Cardiac muscle cell (in vitro differentiated cells and primary cell): ENCODE results near the gene CPHXL. TPM values are rescaled to one million over a fixed set of nuclear protein-coding genes. Genes with fewer than 3 reads are reported as not detected.
A peak's percentile ranks its signal among the peaks of the same experiment; 100 is the strongest.

ENCODE experiments used
- DNase-seq, 2 donors: peaks; one replicate each; pipeline versions ENCODE4 v3.0.0 to v3.0.0-alpha.2; 2010 to 2017; ENCODE audit warnings: low read depth in 1 of 2, low spot score in 1 of 2
- H3K27ac ChIP-seq: fragments of 200-600 bp; sonication (generic); 2 replicates; pipeline ENCODE4 v1.5.1; 2016
- H3K27me3 ChIP-seq: fragments of 200-600 bp; sonication (generic); 2 replicates; pipeline ENCODE4 v1.6.0; 2016; ENCODE audit warnings: control low read depth
- H3K36me3 ChIP-seq: fragments of 200-600 bp; sonication (generic); 2 replicates; pipeline ENCODE4 v1.5.1; 2016; ENCODE audit warnings: control low read depth
- H3K4me1 ChIP-seq: fragments of 200-600 bp; sonication (generic); 2 replicates; pipeline ENCODE4 v1.8.1; 2017; ENCODE audit warnings: low read depth, mild to moderate bottlenecking, mixed run types
- H3K4me3 ChIP-seq: fragments of 200-600 bp; sonication (generic); 2 replicates; pipeline ENCODE4 v1.5.1; 2016; ENCODE audit warnings: mild to moderate bottlenecking
- H3K9me3 ChIP-seq: fragments of 200-600 bp; sonication (generic); 2 replicates; pipeline ENCODE4 v1.5.1; 2017; ENCODE audit warnings: low read depth, mild to moderate bottlenecking, control low read depth
- polyA plus RNA-seq: library from polyadenylated mRNA; unstranded; fragments of >200 nt; fragmentation: Nextera tagmentation; extraction: Ambion mirVana; gene quantifications from 2 replicates; pipeline ENCODE4 v1.2.1, GENCODE V29; 2016
- total RNA-seq: library from RNA; depleted of rRNA; stranded (reverse); fragments of >200 nt; gene quantifications from 2 replicates; pipeline ENCODE4 v1.2.3, GENCODE V29; 2016
- TF ChIP-seq, protein P1 (sequence below): IDR thresholded peaks from 2 replicates; pipeline ENCODE4 v1.5.1; 2012; ENCODE audit warnings: low read depth, mild to moderate bottlenecking, low read length

The CPHXL gene
- total and polyA plus RNA-seq, 2 experiments from 2014 or later = not detected

DNA sequence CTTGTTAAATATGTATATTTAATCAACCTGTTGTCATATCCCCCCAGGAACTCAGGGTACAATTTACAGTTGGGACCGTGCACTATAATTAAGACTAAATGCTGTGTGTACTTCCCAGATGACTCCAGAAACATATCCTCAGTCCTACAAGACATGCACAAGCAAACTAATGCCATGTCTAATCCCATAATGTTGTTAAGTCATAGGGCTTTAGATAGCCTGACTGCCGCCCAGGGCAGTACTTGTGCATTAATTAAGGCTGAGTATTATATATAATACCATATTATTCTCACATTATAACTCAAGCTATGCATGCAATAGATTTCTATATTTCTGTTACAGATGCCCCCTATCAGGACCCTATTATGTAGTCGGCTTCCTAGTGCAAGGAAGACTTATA lies 20.1 kb upstream of the CPHXL start:
- TF ChIP-seq, protein P1, sequence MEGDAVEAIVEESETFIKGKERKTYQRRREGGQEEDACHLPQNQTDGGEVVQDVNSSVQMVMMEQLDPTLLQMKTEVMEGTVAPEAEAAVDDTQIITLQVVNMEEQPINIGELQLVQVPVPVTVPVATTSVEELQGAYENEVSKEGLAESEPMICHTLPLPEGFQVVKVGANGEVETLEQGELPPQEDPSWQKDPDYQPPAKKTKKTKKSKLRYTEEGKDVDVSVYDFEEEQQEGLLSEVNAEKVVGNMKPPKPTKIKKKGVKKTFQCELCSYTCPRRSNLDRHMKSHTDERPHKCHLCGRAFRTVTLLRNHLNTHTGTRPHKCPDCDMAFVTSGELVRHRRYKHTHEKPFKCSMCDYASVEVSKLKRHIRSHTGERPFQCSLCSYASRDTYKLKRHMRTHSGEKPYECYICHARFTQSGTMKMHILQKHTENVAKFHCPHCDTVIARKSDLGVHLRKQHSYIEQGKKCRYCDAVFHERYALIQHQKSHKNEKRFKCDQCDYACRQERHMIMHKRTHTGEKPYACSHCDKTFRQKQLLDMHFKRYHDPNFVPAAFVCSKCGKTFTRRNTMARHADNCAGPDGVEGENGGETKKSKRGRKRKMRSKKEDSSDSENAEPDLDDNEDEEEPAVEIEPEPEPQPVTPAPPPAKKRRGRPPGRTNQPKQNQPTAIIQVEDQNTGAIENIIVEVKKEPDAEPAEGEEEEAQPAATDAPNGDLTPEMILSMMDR = no peak
- H3K9me3 ChIP-seq = peaks cover 9% of the 10 kb centered on the region
- no peaks in the 10 kb centered on the region for H3K4me1 ChIP-seq
- DNase-seq = no peak
- H3K27ac ChIP-seq = no peak overlapping the region
- H3K4me3 ChIP-seq = no peak overlapping the region
- no peaks in the 10 kb centered on the region for H3K36me3 ChIP-seq
- H3K27me3 ChIP-seq = no peaks in the 10 kb centered on the region

DNA sequence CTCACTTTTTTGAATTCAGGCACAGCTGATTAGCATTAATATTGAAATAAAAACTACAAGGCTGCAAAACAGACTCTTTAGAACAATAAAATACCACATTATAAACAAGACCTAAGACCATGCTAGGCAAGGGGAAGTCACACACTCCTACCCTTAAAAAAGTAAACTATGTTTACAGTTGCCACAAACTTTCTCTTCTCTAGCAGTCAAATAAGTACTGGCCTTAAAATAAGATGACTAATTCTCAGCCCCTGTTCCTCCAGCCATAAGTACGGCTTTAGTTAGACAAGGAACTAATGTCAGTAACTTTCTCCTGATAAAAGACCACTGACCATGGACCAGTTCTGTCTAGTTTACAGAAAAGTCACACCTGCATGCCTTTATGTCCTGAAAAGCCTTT lies 19.5 kb upstream of the CPHXL start:
- peaks cover 9% of the 10 kb centered on the region for H3K9me3 ChIP-seq
- H3K4me3 ChIP-seq = no peak overlapping the region
- no peaks in the 10 kb centered on the region for H3K36me3 ChIP-seq
- H3K4me1 ChIP-seq = no peaks in the 10 kb centered on the region
- no peak for DNase-seq
- no peaks in the 10 kb centered on the region for H3K27me3 ChIP-seq
- no peak overlapping the region for H3K27ac ChIP-seq
- TF ChIP-seq, protein P1 = no peak

DNA sequence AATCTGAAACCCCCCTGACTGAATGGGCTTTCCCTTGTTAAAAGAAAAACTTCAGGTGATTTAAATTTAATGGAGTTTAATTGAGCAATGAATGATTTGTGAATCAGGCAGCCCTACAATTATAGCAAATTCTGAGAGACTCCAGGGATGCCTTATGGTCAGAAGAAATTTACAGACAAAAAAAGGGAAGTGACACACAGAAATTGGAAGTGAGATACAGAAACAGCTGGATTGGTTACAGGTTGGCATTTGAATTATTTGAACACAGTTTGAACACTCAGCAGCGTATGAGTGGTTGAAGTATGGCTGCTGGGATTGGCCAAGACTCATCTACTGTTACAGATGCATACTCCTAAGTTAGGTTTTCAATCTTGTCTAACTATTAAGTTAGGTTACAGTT lies 19.0 kb upstream of the CPHXL start:
- H3K9me3 ChIP-seq = peaks cover 9% of the 10 kb centered on the region
- TF ChIP-seq, protein P1 = no peak
- no peak overlapping the region for H3K4me3 ChIP-seq

DNA sequence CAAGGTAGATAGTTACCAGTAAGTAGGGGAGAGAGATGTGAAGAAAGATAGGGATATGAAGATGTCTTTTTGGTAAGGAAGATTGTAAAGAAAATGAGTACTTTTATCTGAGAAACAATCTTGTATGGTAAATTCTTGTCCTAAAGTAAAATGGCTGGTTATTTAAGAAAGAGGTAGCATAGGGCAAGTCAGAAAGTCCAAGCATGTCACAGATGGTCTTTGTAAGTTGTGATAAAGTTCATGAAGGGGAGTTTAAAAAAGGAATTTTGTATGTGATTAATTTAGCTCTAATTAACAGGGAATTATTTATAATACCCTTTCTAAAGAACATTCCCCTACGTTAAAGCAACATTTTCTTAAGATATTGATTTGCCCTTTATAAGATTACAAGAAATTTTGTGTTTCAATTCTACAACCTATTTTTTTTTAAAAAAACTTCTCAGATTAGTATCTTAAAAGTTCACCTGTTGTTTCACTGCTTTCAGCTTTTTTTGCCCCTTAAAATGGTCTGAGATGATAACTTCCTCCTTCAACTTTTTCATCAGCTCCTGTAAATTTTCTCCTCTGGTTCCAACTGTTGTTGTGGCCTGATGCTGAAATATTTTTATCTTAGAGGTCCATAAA lies 16.2 kb upstream of the CPHXL start:
- no peaks in the 10 kb centered on the region for H3K36me3 ChIP-seq
- no peak overlapping the region for H3K27ac ChIP-seq
- TF ChIP-seq, protein P1 = no peak
- no peak for DNase-seq
- no peak overlapping the region for H3K4me3 ChIP-seq
- no peaks in the 10 kb centered on the region for H3K4me1 ChIP-seq
- peaks cover 9% of the 10 kb centered on the region for H3K9me3 ChIP-seq
- H3K27me3 ChIP-seq = no peaks in the 10 kb centered on the region

More for the DNA sequence above, 19.0 kb upstream of the CPHXL start:
- no peaks in the 10 kb centered on the region for H3K27me3 ChIP-seq
- no peak for DNase-seq
- no peak overlapping the region for H3K27ac ChIP-seq
- H3K4me1 ChIP-seq = no peaks in the 10 kb centered on the region
- no peaks in the 10 kb centered on the region for H3K36me3 ChIP-seq

DNA sequence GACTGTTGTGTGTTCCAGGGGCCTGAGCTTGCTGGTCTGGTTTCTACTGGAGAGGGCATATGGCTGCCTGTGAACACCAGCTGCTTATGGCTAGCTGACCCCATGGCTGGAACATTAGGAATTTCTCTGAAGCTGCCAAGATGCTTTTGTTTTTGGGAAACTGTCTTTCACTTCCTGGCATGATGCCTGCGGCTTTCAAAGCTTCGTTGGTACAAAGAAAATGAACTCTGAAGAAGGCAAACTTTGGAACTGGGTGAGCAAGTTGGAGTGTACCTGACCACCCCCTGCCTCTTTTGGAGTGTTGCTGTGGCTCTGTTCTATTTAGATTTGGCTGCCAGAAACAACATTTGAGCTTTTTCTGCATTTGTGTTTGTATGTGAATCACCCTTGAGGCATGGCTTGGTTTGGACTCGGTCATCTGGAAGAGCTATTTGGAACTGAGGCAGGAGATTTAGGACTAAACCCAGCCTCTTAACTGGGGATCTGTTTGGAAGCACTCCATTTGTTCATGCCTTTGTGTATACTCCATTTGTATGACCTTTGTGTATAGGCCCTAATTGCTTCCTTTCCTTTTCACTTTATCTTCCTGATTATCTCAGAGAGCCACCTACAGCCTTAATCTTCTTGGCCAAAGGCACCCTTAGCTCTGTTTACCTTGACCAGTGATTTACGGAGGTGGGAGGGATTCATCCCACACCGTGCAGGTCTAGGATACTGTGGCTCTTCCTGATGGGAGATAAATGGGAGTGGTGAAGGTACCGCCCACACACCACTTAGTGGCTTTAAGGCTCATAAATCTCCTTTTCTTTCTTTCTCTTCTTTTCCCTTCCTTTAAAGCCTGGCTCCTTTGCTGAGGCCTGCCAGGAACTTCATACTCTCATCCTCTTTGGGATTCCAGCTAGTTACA lies 7.3 kb upstream of the CPHXL start:
- no peak overlapping the region for H3K27ac ChIP-seq

More for the DNA sequence above, 7.3 kb upstream of the CPHXL start:
- Histone ChIP-seq H3K36me3 (no peaks in the 10 kb centered on the region), H3K9me3 (no peaks in the 10 kb centered on the region), H3K27me3 (no peaks in the 10 kb centered on the region), H3K4me1 (no peaks in the 10 kb centered on the region), H3K4me3 (no peak overlapping the region)
- TF ChIP-seq, protein P1 = no peak
- peak in 1 of 2 donors; percentile 58 for DNase-seq
